Mesenchymal stem cell (in vitro differentiated cells and primary cell): Measurements from ENCODE around the gene CCDC149.

Source experiments
- DNase-seq: peaks from one replicate; pipeline ENCODE4 v3.0.0-alpha.2; 2013
- H2AFZ ChIP-seq: one replicate; pipeline ENCODE4 v1.6.1; 2013; ENCODE audit warnings: low read depth, mild to moderate bottlenecking, control low read depth, inconsistent platforms, low read length, moderate library complexity
- H2AK5ac ChIP-seq: 2 replicates; pipeline ENCODE4 v1.6.1; 2013; ENCODE audit warnings: low read length, moderate library complexity, mild to moderate bottlenecking, inconsistent platforms; ENCODE audit not compliant: severe bottlenecking
- H2BK120ac ChIP-seq: one replicate; pipeline ENCODE4 v1.6.1; 2013; ENCODE audit warnings: low read depth, mild to moderate bottlenecking, inconsistent platforms, low read length, moderate library complexity
- H2BK12ac ChIP-seq, 2 experiments: one replicate each; pipeline ENCODE4 v1.6.1; 2013; ENCODE audit warnings: inconsistent platforms in 2 of 2, low read length in 2 of 2, mild to moderate bottlenecking in 2 of 2, moderate library complexity in 2 of 2, control low read depth in 1 of 2
- H2BK15ac ChIP-seq: one replicate; pipeline ENCODE4 v1.6.1; 2013; ENCODE audit warnings: mild to moderate bottlenecking, low read depth, inconsistent platforms; ENCODE audit not compliant: poor library complexity, severe bottlenecking
- H2BK5ac ChIP-seq: 2 replicates; pipeline ENCODE4 v1.6.1; 2013; ENCODE audit warnings: low read depth, mild to moderate bottlenecking, low read length, control low read depth, inconsistent platforms; ENCODE audit not compliant: poor library complexity, severe bottlenecking
- H3K14ac ChIP-seq, 2 experiments: one replicate each; pipeline ENCODE4 v1.6.1; 2013; ENCODE audit warnings: inconsistent platforms in 2 of 2, low read length in 2 of 2, control low read depth in 1 of 2, mild to moderate bottlenecking in 1 of 2, moderate library complexity in 1 of 2
- H3K18ac ChIP-seq, 2 experiments: one replicate each; pipeline ENCODE4 v1.6.1; 2013; ENCODE audit warnings: inconsistent platforms in 2 of 2, low read length in 2 of 2, control low read depth in 1 of 2, low read depth in 1 of 2, mild to moderate bottlenecking in 1 of 2
- H3K23ac ChIP-seq, 2 experiments: one replicate each; pipeline ENCODE4 v1.6.1; 2013; ENCODE audit warnings: inconsistent platforms in 2 of 2, low read length in 2 of 2, mild to moderate bottlenecking in 2 of 2, moderate library complexity in 2 of 2, control low read depth in 1 of 2
- H3K27ac ChIP-seq: 2 replicates; pipeline ENCODE4 v1.5.1; 2013; ENCODE audit warnings: mild to moderate bottlenecking, moderate library complexity, low read length, control low read depth, inconsistent platforms; ENCODE audit not compliant: poor library complexity, severe bottlenecking
- H3K27me3 ChIP-seq, 2 experiments: 2 replicates each; pipeline versions ENCODE4 v1.6.1 to v1.7.0; 2013; ENCODE audit warnings: low read length in 2 of 2, mild to moderate bottlenecking in 2 of 2, moderate library complexity in 2 of 2, control low read depth in 1 of 2, inconsistent platforms in 1 of 2; ENCODE audit not compliant: control insufficient read depth in 1 of 2, insufficient read depth in 1 of 2
- H3K36me3 ChIP-seq, 2 experiments: 2 replicates each; pipeline versions ENCODE4 v1.6.1 to v1.7.0; 2013; ENCODE audit warnings: low read length in 2 of 2, control low read depth in 1 of 2, inconsistent platforms in 1 of 2, low read depth in 1 of 2, mild to moderate bottlenecking in 1 of 2; ENCODE audit not compliant: insufficient read depth in 2 of 2, control insufficient read depth in 1 of 2
- H3K4ac ChIP-seq, 2 experiments: one replicate each; pipeline ENCODE4 v1.6.1; 2013; ENCODE audit warnings: inconsistent platforms in 2 of 2, low read length in 2 of 2, mild to moderate bottlenecking in 2 of 2, moderate library complexity in 2 of 2, control low read depth in 1 of 2, low read depth in 1 of 2
- H3K4me1 ChIP-seq: 2 replicates; pipeline ENCODE4 v1.6.1; 2013; ENCODE audit warnings: low read depth, low read length, control low read depth; ENCODE audit not compliant: control insufficient read depth, insufficient read depth
- H3K4me2 ChIP-seq: 2 replicates; pipeline ENCODE4 v1.6.1; 2013; ENCODE audit warnings: low read length, mild to moderate bottlenecking, inconsistent platforms; ENCODE audit not compliant: poor library complexity, severe bottlenecking
- H3K4me3 ChIP-seq, 2 experiments: 2 replicates each; pipeline versions ENCODE4 v1.5.1 to v1.7.0; 2013; ENCODE audit warnings: low read length in 2 of 2, mild to moderate bottlenecking in 2 of 2, control low read depth in 1 of 2, low read depth in 1 of 2; ENCODE audit not compliant: insufficient read depth in 1 of 2
- H3K79me1 ChIP-seq: replicated peaks from 2 replicates; pipeline ENCODE4 v1.6.1; 2013; ENCODE audit warnings: mild to moderate bottlenecking, control low read depth, low read length, inconsistent platforms; ENCODE audit not compliant: poor library complexity, severe bottlenecking
- H3K9ac ChIP-seq: 2 replicates; pipeline ENCODE4 v1.7.0; 2013; ENCODE audit warnings: mild to moderate bottlenecking, low read length, moderate library complexity
- H3K9me3 ChIP-seq: 2 replicates; pipeline ENCODE4 v1.7.0; 2013; ENCODE audit warnings: mild to moderate bottlenecking, low read length; ENCODE audit not compliant: control insufficient read depth
- H4K8ac ChIP-seq: one replicate; pipeline ENCODE4 v1.6.1; 2013; ENCODE audit warnings: inconsistent platforms, mild to moderate bottlenecking, low read length, moderate library complexity
- H4K91ac ChIP-seq: one replicate; pipeline ENCODE4 v1.6.1; 2013; ENCODE audit warnings: mild to moderate bottlenecking, low read length, inconsistent platforms
- WGBS: methylation state at CpG from one replicate; pipeline ENCODE4 v1.1.7; 2013; ENCODE audit warnings: mixed read lengths; 5-methylcytosine and 5-hydroxymethylcytosine counted together

The CCDC149 gene

DNA sequence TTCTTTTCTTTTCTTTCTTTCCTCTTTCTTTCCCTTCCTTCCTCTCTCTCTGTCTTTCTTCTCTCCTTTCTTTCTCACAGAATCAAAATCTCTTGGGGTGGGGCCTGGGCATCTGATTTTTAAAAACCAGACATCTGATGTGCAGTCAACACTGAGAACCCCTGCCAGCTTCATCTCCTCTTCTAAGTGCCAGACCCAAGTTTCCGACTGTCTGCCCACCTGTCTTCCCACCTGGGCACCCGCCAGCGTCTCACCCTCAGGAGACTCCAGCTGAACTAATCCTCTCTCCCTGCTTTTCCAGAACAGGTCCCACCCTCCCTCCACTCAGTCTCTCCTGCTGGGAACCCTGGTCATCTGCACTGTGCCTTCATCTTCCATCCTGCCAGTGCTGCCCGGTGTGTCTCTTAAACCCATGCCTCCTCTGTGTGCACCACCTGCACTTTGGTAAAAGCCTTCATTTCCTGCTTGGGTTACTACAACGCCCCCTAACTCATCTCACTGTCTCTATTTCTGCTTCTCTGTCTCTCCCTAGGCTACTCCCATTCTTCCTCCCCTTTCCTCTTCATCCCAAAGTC lies 114.7 kb downstream of the CCDC149 start:
- Histone ChIP-seq H3K9me3 (no peaks in the 10 kb centered on the region), H3K4me2 (no peak overlapping the region), H2BK120ac (no peak overlapping the region), H3K18ac (no peak overlapping the region), H2AFZ (no peak overlapping the region), H2BK5ac (no peak overlapping the region), H2BK12ac (no peak overlapping the region), H2BK15ac (no peak overlapping the region), H3K27me3 (peaks cover 0 to 48% of the 10 kb centered on the region in 2 experiments), H3K4ac (no peak overlapping the region), H3K9ac (no peak overlapping the region), H3K14ac (no peak overlapping the region), H3K27ac (no peak overlapping the region), H3K23ac (no peak overlapping the region), H3K4me1 (peaks cover 25% of the 10 kb centered on the region), H3K36me3 (peaks cover 3 to 8% of the 10 kb centered on the region in 2 experiments), H3K4me3 (no peak overlapping the region), H2AK5ac (no peak overlapping the region), H3K79me1 (no peaks in the 10 kb centered on the region), H4K91ac (no peak overlapping the region), H4K8ac (no peak overlapping the region)
- no peak for DNase-seq
- WGBS: 74% methylated on average over 5 of the region's 5 CpGs

DNA sequence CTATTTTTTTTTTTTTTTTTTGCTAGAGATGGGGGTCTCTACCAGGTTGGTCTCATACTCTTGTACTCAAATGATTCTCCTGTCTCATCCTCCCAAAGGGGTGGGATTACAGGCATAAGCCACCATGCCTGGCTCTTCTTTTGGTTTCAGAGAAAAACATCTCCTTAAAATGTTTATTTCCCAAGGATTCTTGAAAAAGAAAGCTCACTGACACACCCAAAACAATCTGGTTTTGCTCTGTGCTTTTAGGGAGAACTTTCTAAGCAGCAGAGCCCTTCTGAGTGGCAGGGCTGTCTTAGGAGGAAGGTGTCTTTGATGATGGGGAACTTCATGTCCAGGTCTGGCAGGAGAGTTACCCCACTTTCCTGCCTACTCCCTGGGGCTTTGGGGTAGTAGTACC lies 116.2 kb downstream of the CCDC149 start:
- Histone ChIP-seq H3K23ac (no peak overlapping the region), H2BK15ac (no peak overlapping the region), H3K14ac (no peak overlapping the region), H4K91ac (no peak overlapping the region), H3K18ac (no peak overlapping the region), H3K9me3 (no peaks in the 10 kb centered on the region), H2BK120ac (no peak overlapping the region), H2AK5ac (no peak overlapping the region), H2BK5ac (no peak overlapping the region), H3K4me1 (peaks cover 25% of the 10 kb centered on the region), H3K4me2 (no peak overlapping the region), H3K27me3 (peaks cover 0 to 37% of the 10 kb centered on the region in 2 experiments), H4K8ac (no peak overlapping the region), H2AFZ (no peak overlapping the region), H3K4me3 (peak overlapping the region in 1 of 2 experiments; percentile 88), H3K36me3 (peaks cover 3 to 8% of the 10 kb centered on the region in 2 experiments), H2BK12ac (no peak overlapping the region), H3K27ac (no peak overlapping the region), H3K4ac (no peak overlapping the region), H3K9ac (peak overlapping the region; percentile 92), H3K79me1 (no peaks in the 10 kb centered on the region)
- DNase-seq: no peak

DNA sequence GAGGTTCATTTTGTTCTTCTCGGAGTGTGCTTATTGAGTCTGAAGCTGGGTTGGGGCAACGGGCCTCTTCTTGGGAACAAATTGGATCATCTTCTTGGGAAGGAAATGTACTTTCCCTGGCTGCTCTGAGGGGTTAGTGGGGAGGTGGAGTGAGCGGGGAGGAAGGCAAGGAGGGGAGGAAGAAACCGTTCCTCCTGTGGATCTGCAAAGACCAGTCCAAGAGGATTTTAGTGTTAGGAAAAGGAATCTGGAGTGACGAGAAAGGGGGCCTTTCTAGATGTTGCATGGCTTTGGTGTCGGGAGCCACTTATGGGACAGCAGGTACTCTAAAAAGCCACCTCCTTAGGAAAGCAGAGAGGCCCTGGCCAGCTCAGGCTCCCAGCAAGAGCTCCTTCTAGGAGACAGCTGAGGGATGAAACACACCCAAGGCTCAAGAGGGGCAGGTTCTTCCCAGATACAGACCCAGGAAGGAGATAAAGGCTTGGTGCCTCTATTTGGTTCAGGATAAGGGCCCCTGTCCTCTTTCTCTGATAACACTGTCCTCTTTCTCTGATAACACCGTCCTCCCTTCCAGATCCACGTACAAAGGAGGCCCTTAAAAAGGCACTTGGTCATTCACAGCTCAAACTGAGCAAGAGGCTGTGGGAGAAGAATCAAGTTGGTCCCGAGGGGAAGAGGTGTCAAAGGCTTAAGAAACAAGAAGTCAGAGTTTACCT lies 117.0 kb downstream of the CCDC149 start:
- Histone ChIP-seq H3K79me1 (no peaks in the 10 kb centered on the region), H3K27me3 (peaks cover 0 to 32% of the 10 kb centered on the region in 2 experiments), H4K8ac (no peak overlapping the region), H2AFZ (peak overlapping the region; percentile 3), H3K14ac (no peak overlapping the region), H4K91ac (no peak overlapping the region), H2AK5ac (no peak overlapping the region), H3K9me3 (no peaks in the 10 kb centered on the region), H3K18ac (no peak overlapping the region), H3K4ac (no peak overlapping the region), H3K4me3 (peak overlapping the region in 1 of 2 experiments; percentile 88), H3K4me2 (peak overlapping the region; percentile 50), H2BK5ac (no peak overlapping the region), H3K9ac (peak overlapping the region; percentile 92), H3K27ac (no peak overlapping the region), H3K36me3 (peaks cover 3 to 8% of the 10 kb centered on the region in 2 experiments), H2BK15ac (no peak overlapping the region), H3K4me1 (peaks cover 25% of the 10 kb centered on the region), H2BK12ac (no peak overlapping the region), H3K23ac (no peak overlapping the region), H2BK120ac (no peak overlapping the region)
- 35% methylated on average over 6 of the region's 9 CpGs for WGBS
- DNase-seq: no peak

DNA sequence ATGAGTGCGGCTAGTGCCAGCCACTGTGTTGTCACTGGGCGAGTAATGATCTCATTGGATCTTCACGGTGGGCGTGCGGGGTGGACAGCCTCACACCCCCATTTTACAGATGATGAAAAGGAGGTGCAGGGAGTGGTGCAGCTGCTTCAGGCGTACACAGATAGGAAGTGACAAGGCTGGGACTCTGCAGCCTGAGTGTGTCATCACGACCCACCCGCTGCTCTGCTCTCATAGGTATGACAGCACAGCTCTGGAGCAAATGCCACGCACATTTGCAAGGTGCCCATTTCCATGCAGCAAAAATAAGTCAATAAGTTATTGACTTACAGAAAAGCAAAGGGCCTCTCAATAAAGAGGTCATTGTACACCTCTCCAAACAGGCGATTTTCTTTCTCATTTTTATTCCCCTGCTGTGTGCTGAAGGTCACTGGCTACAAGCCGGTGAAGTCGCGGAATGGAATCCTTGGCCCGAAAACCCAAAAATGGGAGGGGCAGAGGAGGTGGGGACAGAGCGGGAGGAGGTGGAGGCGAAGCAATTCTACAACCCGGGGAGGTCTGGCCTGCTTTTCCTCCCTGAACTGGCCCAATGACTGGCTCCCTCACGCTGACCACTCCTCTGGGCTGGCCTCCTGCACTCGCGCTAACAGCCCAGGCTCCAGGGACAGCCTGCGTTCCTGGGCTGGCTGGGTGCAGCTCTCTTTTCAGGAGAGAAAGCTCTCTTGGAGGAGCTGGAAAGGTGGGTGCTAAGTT lies 117.8 kb downstream of the CCDC149 start, which contains the start of gene SOD3:
SOD3 (plus strand) TSS at position 658 of the 750 bp plus-strand sequence. CDS start 3,949 bp downstream, outside the sequence.
- Histone ChIP-seq H3K9me3 (no peaks in the 10 kb centered on the region), H2BK12ac (peak within 1 kb of the TSS in 1 of 2 experiments; percentile 3), H2BK5ac (no peak within 1 kb of the TSS), H2BK15ac (no peak within 1 kb of the TSS), H3K4ac (no peak within 1 kb of the TSS), H3K27ac (no peak within 1 kb of the TSS), H3K9ac (peak within 1 kb of the TSS; percentile 92), H3K27me3 (peaks cover 0 to 25% of the 10 kb centered on the region in 2 experiments), H2BK120ac (no peak within 1 kb of the TSS), H4K8ac (no peak within 1 kb of the TSS), H3K36me3 (peaks cover 3 to 8% of the 10 kb centered on the region in 2 experiments), H4K91ac (peak within 1 kb of the TSS; percentile 35), H3K23ac (no peak within 1 kb of the TSS), H2AK5ac (no peak within 1 kb of the TSS), H3K18ac (no peak within 1 kb of the TSS), H3K4me3 (peak within 1 kb of the TSS in 1 of 2 experiments; percentile 88), H2AFZ (peak within 1 kb of the TSS; percentile 3), H3K4me2 (peak within 1 kb of the TSS; percentile 50), H3K79me1 (no peaks in the 10 kb centered on the region), H3K4me1 (peaks cover 20% of the 10 kb centered on the region), H3K14ac (peak within 1 kb of the TSS in 1 of 2 experiments; percentile 45)
- WGBS: 24% methylated on average over 21 of the region's 21 CpGs
- peak; percentile 69 for DNase-seq
